ENCODE data around the gene NTN1.
A peak's percentile ranks its signal among the peaks of the same experiment; 100 is the strongest.

NTN1 gene

GRCh38 chr17:9195961-9196670 is 174.8 kb downstream of the NTN1 start:
- no peak for DNase-seq (ENCODE audit: low spot score)

- no peak for DNase-seq (ENCODE audit: low spot score)
Observed at GRCh38 chr17:9199571-9200551, 178.6 kb downstream of the NTN1 start.

GRCh38 chr17:9200699-9201359 is 179.5 kb downstream of the NTN1 start:
- no peak for DNase-seq (ENCODE audit: low spot score)

- no peak for DNase-seq (ENCODE audit: low spot score)
Observed at GRCh38 chr17:9202532-9202931, 181.2 kb downstream of the NTN1 start.

GRCh38 chr17:9203771-9204425 is 182.6 kb downstream of the NTN1 start:
- DNase-seq (ENCODE audit: low spot score), result no peak

GRCh38 chr17:9204637-9205329 is 183.5 kb downstream of the NTN1 start:
- DNase-seq (ENCODE audit: low spot score), result no peak

- no peak for DNase-seq (ENCODE audit: low spot score)
Observed at GRCh38 chr17:9205520-9206409, 184.5 kb downstream of the NTN1 start.

- no peak for DNase-seq (ENCODE audit: low spot score)
Observed at GRCh38 chr17:9206410-9206703, 185.0 kb downstream of the NTN1 start.

GRCh38 chr17:9206741-9207332 is 185.5 kb downstream of the NTN1 start:
- no peak for DNase-seq (ENCODE audit: low spot score)

GRCh38 chr17:9208381-9209105 is 187.2 kb downstream of the NTN1 start:
- no peak for DNase-seq (ENCODE audit: low spot score)

GRCh38 chr17:9209347-9209746 is 188.0 kb downstream of the NTN1 start:
- no peak for DNase-seq (ENCODE audit: low spot score)

- DNase-seq (ENCODE audit: low spot score), result no peak
Observed at GRCh38 chr17:9209781-9210370, 188.6 kb downstream of the NTN1 start.

GRCh38 chr17:9211133-9211765 is 189.9 kb downstream of the NTN1 start:
- peak; percentile 37 for DNase-seq (ENCODE audit: low spot score)

GRCh38 chr17:9212376-9213302 is 191.3 kb downstream of the NTN1 start:
- no peak for DNase-seq (ENCODE audit: low spot score)

GRCh38 chr17:9213303-9213640 is 192.0 kb downstream of the NTN1 start:
- no peak for DNase-seq (ENCODE audit: low spot score)

GRCh38 chr17:9215465-9215864 is 194.2 kb downstream of the NTN1 start:
- DNase-seq (ENCODE audit: low spot score), result no peak

Data from putamen (tissue), 1 donor.